ENCODE measurements around the gene HAPLN1. TPM values are rescaled to one million over a fixed set of nuclear protein-coding genes. Genes with fewer than 3 reads are reported as not detected.

Gene HAPLN1
- total RNA-seq, 1 experiment from 2014 or later, result not detected

DNA sequence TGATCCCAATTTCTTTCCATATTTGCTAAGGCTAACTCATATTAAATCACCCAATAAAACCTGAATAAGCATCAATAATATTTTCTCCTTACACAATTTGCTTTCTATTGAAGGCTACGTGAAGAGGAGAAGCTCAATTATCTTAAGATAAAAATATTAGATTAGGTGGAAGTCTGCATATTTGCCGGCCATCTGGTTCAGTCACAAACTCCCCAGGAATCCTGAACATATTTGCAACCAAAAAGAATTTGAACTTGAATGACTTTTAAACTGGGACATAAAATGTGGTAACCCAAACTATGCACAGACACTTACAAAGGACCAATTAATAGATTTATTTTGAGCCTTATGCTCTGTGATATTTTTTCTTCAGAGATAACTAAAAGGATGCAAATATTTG, 92.3 kb downstream of the HAPLN1 start:
- no peak for TF ChIP-seq CTCF (IDR thresholded peaks at IDR 0.05; ENCODE audit: unreplicated experiment)
- H3K9me3 Mint-ChIP-seq (ENCODE audit: unreplicated experiment), result no peaks in the 10 kb centered on the region
- ChIA-PET POLR2A (no interaction called here), CTCF (interaction anchor here (0.5 kb wide), 1 partner anchor 37 kb away, joined by 4 read pairs; no protein-coding TSS in a partner anchor)
- BruUV-seq (replicated peaks), result no TSS peak
- no peak for DNase-seq (ENCODE audit: unreplicated experiment)
- H3K27me3 Mint-ChIP-seq (ENCODE audit: insufficient read depth, unreplicated experiment), result no peaks in the 10 kb centered on the region
- no peak overlapping the region for H3K27ac Mint-ChIP-seq (ENCODE audit: low read depth, unreplicated experiment)
- intact Hi-C loops (cut with micrococcal nuclease), result no loop called here
- H3K4me1 Mint-ChIP-seq (ENCODE audit: insufficient read depth, unreplicated experiment), result peaks cover 7% of the 10 kb centered on the region
- no peak overlapping the region for H3K4me3 Mint-ChIP-seq (ENCODE audit: unreplicated experiment)
- H3K36me3 Mint-ChIP-seq (ENCODE audit: insufficient read depth, unreplicated experiment), result no peaks in the 10 kb centered on the region

DNA sequence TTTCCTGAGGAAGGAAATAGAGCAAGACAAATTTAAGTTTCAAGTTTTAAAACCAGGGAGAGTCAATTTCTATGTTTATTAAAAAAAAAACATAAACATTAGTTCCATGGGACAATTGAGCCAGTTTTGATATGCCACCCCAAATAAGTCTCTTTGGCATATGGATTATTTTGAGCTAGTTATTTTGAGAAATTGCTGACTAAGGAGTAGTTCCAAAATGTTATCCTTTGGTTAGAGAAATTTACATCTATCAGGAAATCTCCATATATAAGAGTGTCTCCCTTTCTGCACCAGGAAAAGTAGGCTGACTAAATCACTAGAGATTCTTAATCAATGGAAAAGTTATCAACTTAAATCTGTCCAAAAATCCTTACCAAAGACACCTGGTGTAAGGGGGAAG, 105.8 kb downstream of the HAPLN1 start:
- no peak for DNase-seq (ENCODE audit: unreplicated experiment)
- Mint-ChIP-seq H3K36me3 (ENCODE audit: insufficient read depth, unreplicated experiment) (no peaks in the 10 kb centered on the region), H3K4me3 (ENCODE audit: unreplicated experiment) (no peak overlapping the region), H3K4me1 (ENCODE audit: insufficient read depth, unreplicated experiment) (no peaks in the 10 kb centered on the region), H3K9me3 (ENCODE audit: unreplicated experiment) (peaks cover 19% of the 10 kb centered on the region), H3K27ac (ENCODE audit: low read depth, unreplicated experiment) (no peak overlapping the region), H3K27me3 (ENCODE audit: insufficient read depth, unreplicated experiment) (no peaks in the 10 kb centered on the region)
- ChIA-PET CTCF (interaction anchor here (0.6 to 1.2 kb wide), 3 partner anchors 8 to 679 kb away, joined by 3 to 5 read pairs (median 3); no protein-coding TSS in a partner anchor), POLR2A (no interaction called here)
- TF ChIP-seq CTCF (IDR thresholded peaks at IDR 0.05; ENCODE audit: unreplicated experiment), result no peak
- BruUV-seq (replicated peaks), result no TSS peak
- intact Hi-C loops (cut with micrococcal nuclease), result no loop called here

- POLR2A ChIA-PET, result no interaction called here
- Mint-ChIP-seq H3K27me3 (ENCODE audit: insufficient read depth, unreplicated experiment) (no peaks in the 10 kb centered on the region), H3K36me3 (ENCODE audit: insufficient read depth, unreplicated experiment) (no peaks in the 10 kb centered on the region), H3K4me1 (ENCODE audit: insufficient read depth, unreplicated experiment) (no peaks in the 10 kb centered on the region), H3K9me3 (ENCODE audit: unreplicated experiment) (no peaks in the 10 kb centered on the region), H3K27ac (ENCODE audit: low read depth, unreplicated experiment) (no peak overlapping the region), H3K4me3 (ENCODE audit: unreplicated experiment) (no peak overlapping the region)
- no TSS peak for BruUV-seq (replicated peaks)
- peak; percentile 29 for TF ChIP-seq CTCF (IDR thresholded peaks at IDR 0.05; ENCODE audit: unreplicated experiment)
- CTCF ChIA-PET, result interaction anchor here (0.6 to 1.5 kb wide), 11 partner anchors 11 to 956 kb away, joined by 3 to 9 read pairs (median 4); no protein-coding TSS in a partner anchor
- intact Hi-C loops (cut with micrococcal nuclease), result no loop called here
- DNase-seq (ENCODE audit: unreplicated experiment), result peak; percentile 59
Measured at GRCh38 chr5:83608122-83608521, 112.5 kb downstream of the HAPLN1 start.

- Mint-ChIP-seq H3K27ac (ENCODE audit: low read depth, unreplicated experiment) (no peak overlapping the region), H3K27me3 (ENCODE audit: insufficient read depth, unreplicated experiment) (no peaks in the 10 kb centered on the region), H3K4me3 (ENCODE audit: unreplicated experiment) (no peak overlapping the region), H3K9me3 (ENCODE audit: unreplicated experiment) (no peaks in the 10 kb centered on the region), H3K4me1 (ENCODE audit: insufficient read depth, unreplicated experiment) (no peaks in the 10 kb centered on the region), H3K36me3 (ENCODE audit: insufficient read depth, unreplicated experiment) (no peaks in the 10 kb centered on the region)
- BruUV-seq (replicated peaks), result no TSS peak
- ChIA-PET POLR2A (no interaction called here), CTCF (interaction anchor here (0.7 to 1.2 kb wide), 3 partner anchors 9 to 1430 kb away, joined by 3 to 6 read pairs (median 4); no protein-coding TSS in a partner anchor)
- intact Hi-C loops (cut with micrococcal nuclease), result no loop called here
- TF ChIP-seq CTCF (IDR thresholded peaks at IDR 0.05; ENCODE audit: unreplicated experiment), result no peak
- DNase-seq (ENCODE audit: unreplicated experiment), result peak; percentile 14
Measured at GRCh38 chr5:83595217-83595616, 125.4 kb downstream of the HAPLN1 start.

All from MCF 10A (cell line).